ENCODE measurements around the gene LYRM2. TPM values are rescaled to one million over a fixed set of nuclear protein-coding genes. Genes with fewer than 3 reads are reported as not detected.

LYRM2 gene
- total RNA-seq, 1 donor from 2014 or later: 41.9 TPM

DNA sequence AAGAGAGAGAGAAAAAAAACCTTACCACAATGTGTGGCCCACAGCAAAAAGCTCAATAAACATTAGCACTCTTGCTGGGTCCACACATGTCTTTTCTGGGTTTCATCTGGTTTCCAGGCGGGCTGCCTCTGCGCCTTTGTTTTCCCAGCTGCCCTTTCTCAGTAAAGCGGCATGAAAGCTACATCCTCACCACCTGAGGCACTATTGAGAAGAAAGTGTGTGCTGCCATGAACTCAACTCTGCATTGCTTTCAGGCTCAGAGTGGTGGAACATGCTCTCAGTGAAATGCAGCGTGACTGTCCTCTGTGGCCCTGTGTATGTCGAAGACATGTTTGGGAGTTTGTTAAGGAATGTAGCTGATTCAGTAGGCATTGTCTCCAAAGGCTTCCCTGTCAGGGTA lies 102.3 kb downstream of the LYRM2 start:
- TF ChIP-seq CTCF (IDR thresholded peaks at IDR 0.05): no peak
- H3K27ac Mint-ChIP-seq: no peak overlapping the region
- CTCF ChIA-PET: no interaction called here

DNA sequence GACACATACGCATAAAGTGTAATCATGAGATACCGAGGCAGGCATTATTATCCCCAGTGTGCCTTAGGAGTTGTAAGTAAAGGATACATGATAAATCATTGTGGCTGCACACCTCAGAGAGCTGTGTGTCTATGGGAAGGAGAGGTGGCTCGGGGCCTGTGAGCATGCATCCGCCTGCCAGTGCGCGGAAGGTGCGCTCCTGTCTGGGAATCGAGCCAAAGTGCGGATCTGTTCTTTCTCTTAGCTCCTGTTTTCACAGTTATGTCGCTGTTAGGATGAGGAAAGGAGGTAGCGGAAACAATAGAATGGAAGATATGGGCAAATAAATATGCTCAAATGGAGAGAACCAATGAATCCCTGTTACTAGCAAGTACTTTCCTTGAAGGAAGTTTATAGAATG lies 107.6 kb downstream of the LYRM2 start:
- no peak overlapping the region for H3K27ac Mint-ChIP-seq
- ATAC-seq (ENCODE audit: low read depth) (no peak), DNase-seq (no peak)
- intact Hi-C loops (cut with micrococcal nuclease): no loop called here
- no peak overlapping the region for H3K4me3 Mint-ChIP-seq
- no peaks in the 10 kb centered on the region for H3K27me3 Mint-ChIP-seq
- TF ChIP-seq CTCF (IDR thresholded peaks at IDR 0.05): no peak
- ChIA-PET CTCF (no interaction called here), POLR2A (no interaction called here)
- no peaks in the 10 kb centered on the region for H3K4me1 Mint-ChIP-seq
- no peaks in the 10 kb centered on the region for H3K36me3 Mint-ChIP-seq (ENCODE audit: low read depth)
- no peaks in the 10 kb centered on the region for H3K9me3 Mint-ChIP-seq

More for the DNA sequence above, 102.3 kb downstream of the LYRM2 start:
- Mint-ChIP-seq H3K36me3 (ENCODE audit: low read depth) (no peaks in the 10 kb centered on the region), H3K4me1 (no peaks in the 10 kb centered on the region), H3K4me3 (no peak overlapping the region), H3K9me3 (no peaks in the 10 kb centered on the region), H3K27me3 (no peaks in the 10 kb centered on the region)
- intact Hi-C loops (cut with micrococcal nuclease): no loop called here
- POLR2A ChIA-PET: no interaction called here
- ATAC-seq (ENCODE audit: low read depth) (no peak), DNase-seq (no peak)

GRCh38 chr6:89528866-89529265 lies 109.7 kb downstream of the LYRM2 start:
- ChIA-PET POLR2A (no interaction called here), CTCF (no interaction called here)
- H3K4me1 Mint-ChIP-seq: no peaks in the 10 kb centered on the region
- H3K9me3 Mint-ChIP-seq: no peaks in the 10 kb centered on the region
- intact Hi-C loops (cut with micrococcal nuclease): no loop called here
- no peak overlapping the region for H3K27ac Mint-ChIP-seq
- H3K27me3 Mint-ChIP-seq: no peaks in the 10 kb centered on the region
- no peak for ATAC-seq (ENCODE audit: low read depth)
- no peaks in the 10 kb centered on the region for H3K36me3 Mint-ChIP-seq (ENCODE audit: low read depth)
- no peak for TF ChIP-seq CTCF (IDR thresholded peaks at IDR 0.05)
- no peak overlapping the region for H3K4me3 Mint-ChIP-seq
- no peak for DNase-seq

DNA sequence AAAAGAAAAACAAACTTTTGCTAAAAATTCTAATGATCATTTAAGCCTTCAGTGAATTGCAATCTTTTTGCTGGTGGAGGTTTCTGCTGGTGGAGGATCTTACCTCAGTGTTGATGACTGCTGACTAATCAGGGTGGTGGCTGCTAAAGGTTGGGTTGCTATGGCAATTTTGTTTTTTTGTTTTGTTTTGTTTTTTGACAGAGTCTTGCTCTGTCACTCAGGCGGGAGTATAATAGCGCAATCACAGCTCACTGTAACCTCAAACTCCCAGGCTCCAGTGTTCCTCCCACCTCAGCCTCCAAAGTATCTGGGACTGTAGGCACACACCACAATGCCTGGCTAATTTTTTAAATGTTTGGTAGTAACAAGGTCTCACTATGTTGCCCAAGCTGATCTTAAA lies 110.9 kb downstream of the LYRM2 start:
- Mint-ChIP-seq H3K36me3 (ENCODE audit: low read depth) (no peaks in the 10 kb centered on the region), H3K27me3 (no peaks in the 10 kb centered on the region), H3K4me1 (no peaks in the 10 kb centered on the region), H3K27ac (no peak overlapping the region), H3K4me3 (no peak overlapping the region), H3K9me3 (no peaks in the 10 kb centered on the region)
- DNase-seq: no peak
- CTCF ChIA-PET: no interaction called here
- POLR2A ChIA-PET: no interaction called here
- ATAC-seq (ENCODE audit: low read depth): no peak
- intact Hi-C loops (cut with micrococcal nuclease): no loop called here
- TF ChIP-seq CTCF (IDR thresholded peaks at IDR 0.05): no peak

DNA sequence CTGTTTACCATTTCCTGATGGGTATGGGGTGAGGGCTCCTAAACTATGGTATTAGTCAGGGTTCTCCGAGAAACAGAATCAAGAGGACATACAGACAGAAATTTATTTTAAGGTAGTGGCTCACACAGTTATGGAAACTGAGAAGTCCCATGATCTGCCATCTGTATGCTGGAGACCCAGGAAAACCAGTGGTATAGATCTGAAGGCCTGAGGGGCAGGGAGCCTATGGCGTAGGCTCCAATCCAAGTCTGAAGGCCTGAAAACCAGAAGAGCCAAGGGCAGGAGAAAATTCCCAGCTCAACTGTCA lies 112.0 kb downstream of the LYRM2 start:
- ATAC-seq (ENCODE audit: low read depth) (no peak), DNase-seq (no peak)
- H3K4me3 Mint-ChIP-seq: no peak overlapping the region
- no peaks in the 10 kb centered on the region for H3K36me3 Mint-ChIP-seq (ENCODE audit: low read depth)
- no peaks in the 10 kb centered on the region for H3K27me3 Mint-ChIP-seq
- H3K9me3 Mint-ChIP-seq: no peaks in the 10 kb centered on the region
- no peaks in the 10 kb centered on the region for H3K4me1 Mint-ChIP-seq
- POLR2A ChIA-PET: no interaction called here
- intact Hi-C loops (cut with micrococcal nuclease): no loop called here
- CTCF ChIA-PET: no interaction called here
- no peak overlapping the region for H3K27ac Mint-ChIP-seq
- no peak for TF ChIP-seq CTCF (IDR thresholded peaks at IDR 0.05)
